Measurements from ENCODE around the gene RGS3. TPM values are rescaled to one million over a fixed set of nuclear protein-coding genes. Genes with fewer than 3 reads are reported as not detected.

RGS3 gene
- total RNA-seq, 1 donor from 2014 or later = 26.3 TPM

DNA sequence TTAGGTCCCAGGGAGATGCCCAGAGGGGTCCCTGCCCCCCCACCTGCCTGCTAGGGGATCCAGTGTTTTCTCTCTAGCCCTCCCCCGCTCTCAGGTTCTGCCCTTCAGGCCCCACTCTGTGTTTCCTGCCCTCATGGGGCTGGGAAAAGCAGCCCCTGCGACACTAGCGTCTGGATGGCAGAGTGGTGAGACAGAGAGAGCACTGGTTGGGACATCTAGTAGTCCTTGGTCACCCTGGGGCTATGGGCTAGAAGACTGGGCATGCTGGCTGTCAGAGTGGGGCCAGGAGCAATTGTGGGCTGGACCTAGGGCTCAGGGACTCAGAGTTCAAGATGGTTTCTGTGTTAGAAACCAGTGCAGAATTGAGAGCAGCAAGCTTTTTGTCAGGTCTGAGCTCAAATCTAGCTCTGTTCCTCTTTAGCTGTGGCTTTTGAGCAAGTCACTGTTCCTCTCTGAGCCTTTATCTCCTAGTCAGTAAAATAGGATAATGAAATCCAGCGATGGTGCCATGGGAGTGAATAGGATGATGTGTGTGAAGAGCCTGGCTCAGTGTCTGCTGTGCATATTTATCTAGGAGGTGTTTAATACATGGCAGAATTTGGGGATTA, 39.0 kb downstream of the RGS3 start:
- Mint-ChIP-seq H3K4me3 (no peak overlapping the region), H3K36me3 (peaks cover 3% of the 10 kb centered on the region), H3K27me3 (ENCODE audit: low read depth) (no peaks in the 10 kb centered on the region), H3K27ac (no peak overlapping the region), H3K4me1 (peaks cover 12% of the 10 kb centered on the region), H3K9me3 (no peaks in the 10 kb centered on the region)
- no peak for DNase-seq (ENCODE audit: low spot score in 2 of 2, unreplicated experiment in 2 of 2)
- TF ChIP-seq, protein P1, sequence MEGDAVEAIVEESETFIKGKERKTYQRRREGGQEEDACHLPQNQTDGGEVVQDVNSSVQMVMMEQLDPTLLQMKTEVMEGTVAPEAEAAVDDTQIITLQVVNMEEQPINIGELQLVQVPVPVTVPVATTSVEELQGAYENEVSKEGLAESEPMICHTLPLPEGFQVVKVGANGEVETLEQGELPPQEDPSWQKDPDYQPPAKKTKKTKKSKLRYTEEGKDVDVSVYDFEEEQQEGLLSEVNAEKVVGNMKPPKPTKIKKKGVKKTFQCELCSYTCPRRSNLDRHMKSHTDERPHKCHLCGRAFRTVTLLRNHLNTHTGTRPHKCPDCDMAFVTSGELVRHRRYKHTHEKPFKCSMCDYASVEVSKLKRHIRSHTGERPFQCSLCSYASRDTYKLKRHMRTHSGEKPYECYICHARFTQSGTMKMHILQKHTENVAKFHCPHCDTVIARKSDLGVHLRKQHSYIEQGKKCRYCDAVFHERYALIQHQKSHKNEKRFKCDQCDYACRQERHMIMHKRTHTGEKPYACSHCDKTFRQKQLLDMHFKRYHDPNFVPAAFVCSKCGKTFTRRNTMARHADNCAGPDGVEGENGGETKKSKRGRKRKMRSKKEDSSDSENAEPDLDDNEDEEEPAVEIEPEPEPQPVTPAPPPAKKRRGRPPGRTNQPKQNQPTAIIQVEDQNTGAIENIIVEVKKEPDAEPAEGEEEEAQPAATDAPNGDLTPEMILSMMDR (IDR thresholded peaks at IDR 0.05; ENCODE audit: unreplicated experiment) = no peak

DNA sequence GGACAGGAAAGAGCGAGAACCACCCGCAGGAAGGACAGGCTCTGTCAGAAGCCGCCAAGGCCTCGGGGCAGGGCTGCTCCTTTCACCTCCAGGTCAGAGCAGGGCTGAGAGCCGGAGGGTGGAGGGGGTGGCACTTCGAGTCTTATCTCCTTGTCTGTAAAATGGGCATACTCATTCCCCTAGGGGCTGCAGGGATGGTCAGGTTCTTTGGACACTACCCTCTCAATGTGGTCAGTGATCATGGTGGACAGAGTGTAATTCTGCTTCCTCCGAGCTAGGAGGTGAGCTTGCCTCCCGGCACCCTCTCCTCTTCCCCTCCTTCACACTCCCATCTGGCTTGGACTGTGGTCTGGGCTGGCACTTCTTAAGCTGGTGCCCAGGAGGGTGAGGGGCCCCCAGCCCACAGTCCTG, 39.6 kb downstream of the RGS3 start:
- no peak overlapping the region for H3K27ac Mint-ChIP-seq
- no peak for DNase-seq (ENCODE audit: low spot score in 2 of 2, unreplicated experiment in 2 of 2)

DNA sequence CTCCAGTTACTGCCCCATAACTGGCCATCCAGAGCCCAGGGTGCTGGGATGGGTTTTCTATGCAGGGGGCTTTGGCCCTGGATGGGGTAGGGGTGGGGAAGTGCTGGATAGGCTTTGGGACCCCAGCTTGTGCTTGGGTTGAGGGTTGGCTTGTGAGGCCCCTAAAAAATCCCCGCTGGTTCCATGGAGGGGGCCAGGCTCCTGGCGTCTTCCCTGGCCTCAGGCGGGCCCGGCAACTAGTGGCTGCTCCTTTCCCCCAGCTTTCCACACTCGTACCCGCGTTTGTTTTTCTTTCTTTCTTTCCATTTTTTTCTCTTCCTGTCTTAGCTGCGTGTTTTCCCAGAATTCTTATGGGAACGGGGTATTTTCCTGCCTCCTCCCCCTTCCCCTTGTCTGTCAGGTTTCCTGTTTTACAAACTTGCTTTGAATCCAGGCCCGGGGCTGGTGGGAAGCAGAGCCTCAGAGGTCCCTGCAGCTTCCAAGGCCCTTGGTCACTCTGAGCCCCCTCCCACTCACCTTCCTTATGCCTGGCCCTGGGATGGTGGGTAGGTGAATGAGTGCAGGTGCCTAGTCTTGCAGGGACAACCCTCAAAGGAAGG, 40.2 kb downstream of the RGS3 start:
- DNase-seq (ENCODE audit: low spot score in 2 of 2, unreplicated experiment in 2 of 2) = no peak
- H3K4me1 Mint-ChIP-seq = peaks cover 12% of the 10 kb centered on the region
- TF ChIP-seq, protein P1 (IDR thresholded peaks at IDR 0.05; ENCODE audit: unreplicated experiment) = no peak
- peaks cover 6% of the 10 kb centered on the region for H3K36me3 Mint-ChIP-seq
- no peaks in the 10 kb centered on the region for H3K27me3 Mint-ChIP-seq (ENCODE audit: low read depth)
- no peak overlapping the region for H3K4me3 Mint-ChIP-seq
- peak overlapping the region; percentile 90 for H3K27ac Mint-ChIP-seq
- H3K9me3 Mint-ChIP-seq = no peaks in the 10 kb centered on the region

More for the DNA sequence above, 39.6 kb downstream of the RGS3 start:
- Mint-ChIP-seq H3K9me3 (no peaks in the 10 kb centered on the region), H3K36me3 (peaks cover 3% of the 10 kb centered on the region), H3K27me3 (ENCODE audit: low read depth) (no peaks in the 10 kb centered on the region), H3K4me1 (peaks cover 12% of the 10 kb centered on the region), H3K4me3 (no peak overlapping the region)
- TF ChIP-seq, protein P1 (IDR thresholded peaks at IDR 0.05; ENCODE audit: unreplicated experiment) = no peak

DNA sequence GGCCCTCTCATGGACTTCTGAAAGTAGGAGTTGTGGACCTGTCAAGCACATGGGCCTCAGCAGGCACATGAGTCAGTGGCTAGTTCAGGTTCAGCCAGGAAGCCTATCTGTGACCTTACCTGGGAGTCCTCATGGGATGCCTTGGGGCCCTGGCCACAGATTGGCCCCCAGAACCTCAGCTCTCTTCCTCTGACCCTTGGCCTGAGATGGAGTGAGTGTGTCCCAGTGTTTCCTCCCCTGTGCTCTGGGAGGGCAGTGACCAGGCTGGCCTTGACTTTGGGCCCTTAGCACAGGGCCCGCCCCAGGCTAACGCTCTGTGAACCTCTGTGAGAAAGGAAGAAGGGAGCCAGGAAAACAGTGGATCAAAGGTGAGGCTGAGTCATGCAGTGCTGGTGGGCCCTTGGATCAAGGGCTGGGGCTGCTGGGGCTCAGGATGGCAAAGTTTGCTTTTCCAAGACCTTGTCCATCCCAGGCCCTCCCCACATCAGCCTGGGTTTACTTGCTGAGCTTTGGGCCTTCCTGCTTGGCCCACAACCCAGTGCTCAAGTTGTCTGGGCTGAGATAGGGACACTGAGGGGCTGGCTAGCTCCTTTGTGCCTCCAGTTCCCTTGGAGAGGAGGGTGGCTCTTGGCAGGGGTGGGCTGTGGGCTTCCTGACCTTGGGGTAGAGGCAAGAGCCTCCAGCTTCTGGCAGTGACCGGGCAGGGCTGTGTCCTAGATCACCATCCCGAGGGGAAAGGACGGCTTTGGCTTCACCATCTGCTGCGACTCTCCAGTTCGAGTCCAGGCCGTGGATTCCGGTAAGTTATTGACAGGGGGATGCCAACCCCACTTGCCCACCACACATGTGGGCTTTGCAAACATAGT, 41.4 kb downstream of the RGS3 start:
- no peak for DNase-seq (ENCODE audit: low spot score in 2 of 2, unreplicated experiment in 2 of 2)
- H3K9me3 Mint-ChIP-seq = no peaks in the 10 kb centered on the region
- TF ChIP-seq, protein P1 (IDR thresholded peaks at IDR 0.05; ENCODE audit: unreplicated experiment) = no peak
- no peak overlapping the region for H3K27ac Mint-ChIP-seq
- H3K4me3 Mint-ChIP-seq = no peak overlapping the region
- H3K36me3 Mint-ChIP-seq = peaks cover 2% of the 10 kb centered on the region
- peaks cover 12% of the 10 kb centered on the region for H3K4me1 Mint-ChIP-seq
- no peaks in the 10 kb centered on the region for H3K27me3 Mint-ChIP-seq (ENCODE audit: low read depth)

DNA sequence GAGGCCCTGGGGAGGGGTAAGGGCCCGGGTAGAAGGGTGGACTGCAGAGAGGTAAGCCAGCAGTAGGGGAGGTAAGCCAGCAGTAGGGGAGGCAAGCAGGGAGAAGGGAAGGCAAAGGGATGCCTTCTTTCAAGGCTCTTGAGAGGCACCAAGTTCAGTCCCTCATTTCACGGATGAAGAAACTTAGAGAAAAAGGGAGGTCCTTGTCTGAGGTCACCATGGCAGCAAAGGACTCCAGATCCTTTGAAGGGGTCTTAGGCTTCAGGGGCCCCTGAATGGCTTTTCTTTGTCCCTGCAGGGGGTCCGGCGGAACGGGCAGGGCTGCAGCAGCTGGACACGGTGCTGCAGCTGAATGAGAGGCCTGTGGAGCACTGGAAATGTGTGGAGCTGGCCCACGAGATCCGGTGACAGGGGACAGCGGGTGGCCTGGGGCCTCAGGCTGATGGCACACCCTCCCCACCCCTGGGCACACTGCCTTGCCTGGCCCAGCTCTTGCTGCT, 42.6 kb downstream of the RGS3 start:
- TF ChIP-seq, protein P1 (IDR thresholded peaks at IDR 0.05; ENCODE audit: unreplicated experiment) = no peak
- no peaks in the 10 kb centered on the region for H3K9me3 Mint-ChIP-seq
- H3K36me3 Mint-ChIP-seq = peaks cover 2% of the 10 kb centered on the region
- no peak for DNase-seq (ENCODE audit: low spot score in 2 of 2, unreplicated experiment in 2 of 2)
- peaks cover 12% of the 10 kb centered on the region for H3K4me1 Mint-ChIP-seq
- H3K4me3 Mint-ChIP-seq = no peak overlapping the region
- H3K27me3 Mint-ChIP-seq (ENCODE audit: low read depth) = no peaks in the 10 kb centered on the region
- no peak overlapping the region for H3K27ac Mint-ChIP-seq
